ENCODE results near the gene ITGA5.

GRCh38 chr12:54393743-54394142 lies 25.3 kb downstream of the ITGA5 start:
- no peak for TF ChIP-seq CTCF (IDR thresholded peaks at IDR 0.05 in 2 of 3, conservative IDR thresholded peaks at IDR 0.05 in 1 of 3; ENCODE audit: borderline replicate concordance in 1 of 3, insufficient read depth in 1 of 3, low read depth in 2 of 3, low read length in 2 of 3)
- TF ChIP-seq YY1 (IDR thresholded peaks at IDR 0.05; ENCODE audit: extremely low read depth, insufficient replicate concordance, low read depth, low read length), result no peak
- TF ChIP-seq EZH2 (IDR thresholded peaks at IDR 0.05), result no peak
- no peak for TF ChIP-seq ATF3 (IDR thresholded peaks at IDR 0.05)
- TF ChIP-seq POLR2A (IDR thresholded peaks at IDR 0.05; ENCODE audit: borderline replicate concordance, extremely low read depth, insufficient read depth, insufficient read length), result no peak
- no peak for TF ChIP-seq POLR2AphosphoS5 (IDR thresholded peaks at IDR 0.05; ENCODE audit: low read depth, low read length)
- TF ChIP-seq ZNF274 (IDR thresholded peaks at IDR 0.05; ENCODE audit: low read depth, low read length), result no peak
- no peak for TF ChIP-seq RAD21 (IDR thresholded peaks at IDR 0.05; ENCODE audit: low read depth)
- no peak for TF ChIP-seq FOSL1 (IDR thresholded peaks at IDR 0.05; ENCODE audit: low read depth)
